Activated CD8-positive, alpha-beta memory T cell treated with anti-CD3 and anti-CD28 coated beads, Interleukin-2, amount 50 U/mL, for 24 hours (primary cell): Measurements from ENCODE around the gene RASSF6.
"Not testable (repeated sequence)": the region's sequence is repeated elsewhere in the genome, so short reads cannot be mapped to it uniquely, and the experiment has no call there.

Experiments
- DNase-seq: peaks from one replicate; pipeline ENCODE4 v3.0.0-alpha.2; 2020; ENCODE audit errors: extremely low read depth

Gene RASSF6, protein sequence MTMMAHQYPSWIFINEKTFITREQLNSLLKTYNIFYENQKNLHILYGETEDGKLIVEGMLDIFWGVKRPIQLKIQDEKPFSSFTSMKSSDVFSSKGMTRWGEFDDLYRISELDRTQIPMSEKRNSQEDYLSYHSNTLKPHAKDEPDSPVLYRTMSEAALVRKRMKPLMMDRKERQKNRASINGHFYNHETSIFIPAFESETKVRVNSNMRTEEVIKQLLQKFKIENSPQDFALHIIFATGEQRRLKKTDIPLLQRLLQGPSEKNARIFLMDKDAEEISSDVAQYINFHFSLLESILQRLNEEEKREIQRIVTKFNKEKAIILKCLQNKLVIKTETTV

DNA sequence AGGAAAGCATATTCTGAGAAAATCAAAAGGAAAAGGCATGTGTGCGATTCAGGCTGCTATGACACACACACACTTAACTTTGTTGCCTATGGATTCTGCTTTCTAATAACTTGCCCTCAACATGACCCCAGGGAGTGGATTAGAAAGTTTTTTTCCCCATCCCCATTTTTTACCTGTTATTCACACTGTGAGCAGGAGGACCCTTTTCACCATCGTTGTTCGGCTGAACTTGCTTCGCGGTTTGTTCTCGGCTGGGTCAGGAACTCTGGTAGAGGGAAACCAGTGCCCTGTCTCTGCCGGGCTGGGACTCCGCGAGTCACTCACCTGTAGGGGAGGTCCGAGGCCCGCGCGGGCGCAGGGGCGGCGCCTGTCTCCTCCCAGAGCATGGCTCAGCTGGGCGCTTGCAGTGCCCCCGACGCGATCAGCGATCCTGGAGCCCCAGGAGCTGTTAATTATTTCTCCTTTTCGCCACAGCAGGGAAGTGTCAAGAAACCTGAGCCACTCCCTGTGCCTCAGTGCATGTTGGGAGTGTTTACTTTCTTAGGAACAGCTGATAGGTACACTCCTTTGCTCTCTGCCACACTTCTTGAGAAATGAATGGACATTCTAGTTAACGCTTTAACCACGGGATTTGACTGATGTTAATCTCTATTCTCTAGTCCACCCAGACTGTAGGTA lies at the start of gene RASSF6:
RASSF6 (minus strand) TSS at position 322 of the 678 bp plus-strand sequence. CDS start 8,641 bp downstream, outside the sequence.
- no peak for DNase-seq

DNA sequence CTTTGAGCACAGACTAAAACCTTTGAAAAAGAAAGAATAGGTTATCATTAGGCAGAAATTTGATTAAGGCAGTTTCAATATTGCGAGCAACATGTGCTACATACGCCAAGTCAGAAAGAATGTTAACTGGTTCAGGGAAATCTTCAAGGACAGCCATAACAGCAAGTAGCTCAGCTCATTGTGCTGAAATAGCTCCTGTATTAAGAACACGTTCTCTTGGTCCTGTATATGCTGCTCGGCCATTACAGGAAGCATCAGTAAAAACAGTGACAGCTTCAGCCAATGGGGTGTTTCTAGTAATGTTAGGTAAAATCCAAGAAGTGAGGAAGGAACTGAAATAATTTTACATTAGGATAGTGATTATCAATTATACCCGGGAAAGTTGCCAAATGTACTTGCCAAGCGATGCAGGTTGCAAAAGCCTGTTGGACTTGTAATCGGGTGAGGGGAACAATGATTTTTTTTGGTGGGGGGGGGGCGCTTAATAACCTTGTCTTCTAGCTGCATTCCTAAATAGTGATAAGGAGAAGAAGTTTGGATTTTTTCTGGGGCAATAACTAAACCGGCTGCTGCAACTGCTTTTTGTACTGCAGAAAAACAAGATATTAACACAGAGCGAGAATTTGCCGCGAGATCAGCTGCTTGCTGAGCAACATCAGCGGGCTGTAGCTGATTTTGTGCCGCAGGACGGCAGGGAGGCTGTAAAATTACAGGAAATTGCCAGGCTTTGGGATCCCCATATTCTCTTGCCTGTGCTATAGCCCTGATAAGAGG lies 49.4 kb upstream of the RASSF6 start:
- no peak for DNase-seq

DNA sequence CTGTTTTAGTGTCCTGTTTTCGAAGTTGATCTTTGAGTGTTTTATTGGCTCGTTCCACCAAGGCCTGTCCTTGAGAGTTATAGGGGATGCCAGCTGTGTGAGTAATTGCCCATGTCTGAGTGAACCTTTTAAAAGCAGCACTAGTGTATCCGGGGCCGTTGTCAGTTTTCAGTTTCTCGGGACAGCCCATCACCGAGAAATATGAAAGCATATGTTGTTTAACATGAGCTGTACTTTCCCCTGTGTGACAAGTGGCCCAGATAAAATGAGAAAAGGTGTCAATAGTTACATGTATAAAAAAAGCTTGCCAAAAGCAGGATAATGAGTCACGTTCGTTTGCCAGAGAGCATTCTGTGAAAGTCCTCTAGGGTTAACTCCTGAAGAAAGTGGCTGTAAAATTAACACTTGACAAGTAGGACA lies 48.6 kb upstream of the RASSF6 start:
- DNase-seq: no peak

DNA sequence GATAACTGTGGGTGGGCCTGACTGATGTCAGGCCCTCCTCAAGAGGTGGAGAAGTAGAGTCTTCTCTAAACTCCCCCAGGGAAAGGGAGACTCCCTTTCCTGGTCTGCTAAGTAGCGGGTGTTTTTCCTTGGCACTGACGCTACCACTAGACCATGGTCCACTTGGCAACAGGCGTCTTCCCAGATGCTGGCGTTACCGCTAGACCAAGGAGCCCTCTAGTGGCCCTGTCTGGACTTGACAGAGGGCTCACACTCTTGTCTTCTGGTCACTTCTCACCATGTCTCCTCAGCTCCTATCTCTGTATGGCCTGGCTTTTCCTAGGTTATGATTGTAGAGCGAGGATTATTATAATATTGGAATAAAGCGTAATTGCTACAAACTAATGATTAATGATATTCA lies 45.7 kb upstream of the RASSF6 start:
- not testable (repeated sequence) for DNase-seq

DNA sequence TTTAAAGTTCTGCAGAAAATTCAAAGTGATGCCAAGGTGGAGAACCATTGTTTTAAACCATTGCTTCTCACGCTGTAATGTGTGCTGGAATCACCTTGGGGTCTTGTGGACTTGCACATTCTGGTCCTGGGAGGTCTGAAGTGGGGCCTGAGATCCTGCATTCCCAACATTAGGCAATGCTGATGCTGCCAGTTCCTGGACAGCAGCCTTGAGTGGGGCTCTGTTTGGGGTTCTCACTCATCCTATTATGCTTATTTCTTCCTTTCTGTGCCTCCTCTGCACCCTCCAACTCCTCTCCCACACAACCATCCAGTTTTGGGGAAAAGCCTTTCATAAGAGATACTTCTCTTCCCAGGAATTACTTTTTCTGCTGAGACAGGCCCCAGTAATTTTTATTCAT lies 44.2 kb upstream of the RASSF6 start:
- DNase-seq: no peak

DNA sequence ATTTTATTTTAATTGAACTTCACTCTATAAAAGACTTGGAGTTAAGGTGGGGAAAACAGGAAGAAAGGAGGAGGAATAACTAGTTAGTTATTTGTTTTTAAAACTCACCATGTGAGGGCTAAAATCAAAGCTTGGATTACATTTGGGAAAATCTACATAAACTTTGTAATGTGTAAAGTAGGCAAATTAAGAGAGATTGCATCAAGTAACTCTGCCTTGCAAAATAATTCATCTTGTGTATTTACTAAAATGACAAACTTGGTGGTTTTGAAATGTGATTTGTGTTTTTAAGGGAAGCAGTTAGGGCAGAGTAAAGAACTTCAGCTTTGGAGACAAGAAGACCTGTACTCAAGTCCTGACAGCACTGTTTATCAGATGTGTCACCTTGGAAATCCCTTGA lies 43.3 kb upstream of the RASSF6 start:
- no peak for DNase-seq

DNA sequence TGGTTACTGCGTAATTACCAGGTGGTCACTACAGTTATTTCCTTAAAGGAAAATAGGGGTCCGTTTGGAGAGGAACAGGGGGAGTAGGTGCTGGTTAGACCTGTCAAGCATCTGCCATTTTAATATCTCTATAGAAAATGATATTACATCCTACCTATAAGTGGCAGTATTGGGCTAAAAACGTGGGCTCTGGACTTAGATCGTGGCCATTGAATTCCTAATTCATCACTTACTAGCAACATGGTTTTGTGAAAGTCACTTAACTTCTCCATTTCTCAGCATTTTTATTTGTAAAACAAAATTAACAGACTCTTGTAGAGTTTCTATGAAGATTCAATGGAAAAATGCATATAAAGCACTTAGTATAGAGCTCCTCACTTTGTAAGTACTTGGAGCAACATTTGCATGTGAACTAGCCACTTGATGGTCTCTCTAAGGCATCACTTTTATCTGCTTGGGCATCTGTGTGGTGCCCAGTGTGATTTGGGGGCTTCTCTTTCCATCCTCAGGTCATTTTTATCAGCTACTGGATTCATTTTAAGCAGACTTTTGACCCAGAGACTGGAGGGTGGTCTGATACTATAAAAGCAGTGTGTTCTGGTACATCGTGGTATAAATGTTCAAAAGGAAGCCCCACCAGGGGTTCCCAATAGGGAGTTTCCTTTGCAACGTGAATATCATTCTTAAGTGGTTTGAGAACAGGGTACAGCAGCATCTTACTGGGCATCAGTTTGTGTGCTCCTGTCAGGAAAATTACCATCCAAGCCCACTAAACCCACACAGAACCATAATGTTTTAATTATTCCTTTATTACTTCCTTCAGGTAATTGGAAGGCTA lies 42.7 kb upstream of the RASSF6 start:
- DNase-seq: no peak

DNA sequence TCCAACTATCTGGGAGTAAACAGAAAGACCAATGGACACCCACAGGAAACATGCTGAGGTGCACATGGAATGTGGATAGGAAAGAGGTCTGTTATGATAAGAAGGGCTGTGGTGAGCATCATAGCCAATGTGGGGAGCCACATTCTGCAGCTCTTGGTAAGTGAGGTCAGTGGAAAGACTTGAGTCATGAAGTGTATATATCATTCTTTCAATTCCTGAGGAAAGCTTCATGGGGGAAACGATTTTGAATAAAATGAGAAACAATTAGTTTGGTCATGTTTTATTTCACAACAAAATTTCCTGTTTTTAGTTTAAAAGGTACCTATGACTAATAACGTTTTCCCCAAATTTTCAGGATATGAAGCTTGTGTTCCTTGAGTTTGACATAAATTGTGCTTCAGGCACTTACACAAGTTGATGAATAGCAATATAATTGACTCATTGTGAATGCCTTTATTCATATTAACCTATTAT lies 41.4 kb upstream of the RASSF6 start:
- no peak for DNase-seq

DNA sequence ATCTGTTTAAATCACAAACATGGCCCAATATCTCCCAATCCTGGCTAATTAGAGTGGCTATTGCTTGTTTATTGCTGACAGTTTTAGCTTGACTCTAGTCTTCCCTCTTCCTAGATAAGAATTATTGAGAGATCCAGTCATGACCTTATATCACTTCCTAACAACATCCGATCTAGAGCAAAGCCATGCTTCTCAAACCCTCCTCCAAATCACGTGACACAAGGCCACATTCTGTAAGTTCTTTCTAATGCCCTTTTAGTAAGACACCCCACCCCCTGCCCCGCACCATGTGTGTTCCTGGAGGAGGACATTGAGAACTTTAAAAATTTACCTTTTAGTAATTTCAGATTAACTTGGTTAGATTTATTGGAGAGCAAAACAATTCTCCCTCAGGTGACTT lies 40.6 kb upstream of the RASSF6 start:
- no peak for DNase-seq

DNA sequence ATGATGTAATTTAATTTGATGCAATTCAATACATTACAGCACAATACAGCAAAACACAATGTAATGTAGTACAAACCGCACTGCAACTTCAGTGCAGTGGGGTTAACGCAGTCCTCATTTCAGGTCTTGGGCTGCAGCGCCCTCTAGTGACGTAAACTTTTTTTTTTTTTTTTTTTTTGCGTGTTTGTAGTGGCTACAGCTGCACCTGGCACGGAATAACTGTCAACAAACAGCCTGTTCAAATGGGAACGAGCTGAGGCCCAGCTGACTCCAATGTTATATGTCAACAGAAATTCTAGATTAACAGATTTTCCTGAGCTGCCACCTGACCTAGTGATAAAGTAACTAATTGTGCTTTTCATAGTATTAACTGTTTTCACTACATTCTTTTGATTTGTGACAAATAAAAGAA lies 33.5 kb upstream of the RASSF6 start:
- DNase-seq: no peak

DNA sequence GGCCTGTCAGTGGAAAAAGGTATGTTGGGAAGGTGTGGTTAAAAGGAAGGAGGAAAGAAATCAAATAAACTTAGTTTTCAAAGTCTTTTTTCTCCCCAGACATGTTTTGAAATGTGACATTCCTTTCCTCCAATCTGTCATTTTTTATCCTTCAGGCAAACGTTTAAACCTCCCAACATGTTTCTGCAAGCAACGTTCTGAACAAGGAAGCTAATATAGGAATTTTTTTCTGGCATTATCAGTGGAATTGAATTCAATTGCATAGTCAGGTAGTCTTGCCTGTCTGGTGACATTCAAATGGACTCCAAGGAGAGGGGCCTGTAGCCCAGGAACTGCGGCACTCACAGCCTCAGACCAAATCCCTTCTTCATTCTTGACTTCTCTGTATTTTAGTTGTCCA lies 30.0 kb upstream of the RASSF6 start:
- no peak for DNase-seq

DNA sequence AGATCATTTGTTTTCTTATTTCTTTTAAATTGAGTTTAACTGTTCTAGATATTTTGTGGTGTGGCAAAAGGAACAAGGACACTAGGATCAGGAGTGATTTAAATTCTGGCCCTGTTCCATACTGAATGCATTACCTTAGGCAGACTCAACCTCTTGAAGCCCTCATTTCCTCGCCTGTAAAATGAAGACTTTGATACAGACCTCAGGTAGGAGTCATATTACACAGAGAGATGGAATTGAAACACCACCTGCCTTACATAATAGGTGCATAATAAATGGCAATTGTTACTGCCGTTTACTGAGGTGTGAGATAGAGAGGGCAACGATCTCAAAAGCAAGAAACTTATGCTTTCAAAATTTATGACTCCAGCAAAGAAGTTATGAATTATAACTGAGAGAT lies 28.2 kb upstream of the RASSF6 start:
- DNase-seq: no peak

DNA sequence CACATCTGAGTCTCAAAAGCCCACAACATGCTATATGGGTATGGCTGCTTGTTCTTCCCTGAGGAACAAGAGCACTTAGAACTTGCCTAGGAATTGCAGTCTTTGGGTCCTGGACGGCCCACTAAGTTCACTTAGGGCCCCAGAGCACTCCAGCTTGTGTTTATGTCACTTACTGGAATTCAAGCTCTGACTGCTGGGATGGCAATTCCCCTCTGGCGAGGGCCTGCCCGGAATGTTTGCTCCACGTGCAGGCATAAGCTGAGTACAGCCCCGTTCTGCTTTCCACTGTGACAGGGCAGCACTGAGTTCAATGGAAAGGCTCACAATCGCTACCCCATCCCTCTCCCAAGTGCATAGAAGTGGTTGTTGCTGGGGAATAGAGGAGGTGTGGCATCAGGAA lies 25.9 kb upstream of the RASSF6 start:
- DNase-seq: no peak

DNA sequence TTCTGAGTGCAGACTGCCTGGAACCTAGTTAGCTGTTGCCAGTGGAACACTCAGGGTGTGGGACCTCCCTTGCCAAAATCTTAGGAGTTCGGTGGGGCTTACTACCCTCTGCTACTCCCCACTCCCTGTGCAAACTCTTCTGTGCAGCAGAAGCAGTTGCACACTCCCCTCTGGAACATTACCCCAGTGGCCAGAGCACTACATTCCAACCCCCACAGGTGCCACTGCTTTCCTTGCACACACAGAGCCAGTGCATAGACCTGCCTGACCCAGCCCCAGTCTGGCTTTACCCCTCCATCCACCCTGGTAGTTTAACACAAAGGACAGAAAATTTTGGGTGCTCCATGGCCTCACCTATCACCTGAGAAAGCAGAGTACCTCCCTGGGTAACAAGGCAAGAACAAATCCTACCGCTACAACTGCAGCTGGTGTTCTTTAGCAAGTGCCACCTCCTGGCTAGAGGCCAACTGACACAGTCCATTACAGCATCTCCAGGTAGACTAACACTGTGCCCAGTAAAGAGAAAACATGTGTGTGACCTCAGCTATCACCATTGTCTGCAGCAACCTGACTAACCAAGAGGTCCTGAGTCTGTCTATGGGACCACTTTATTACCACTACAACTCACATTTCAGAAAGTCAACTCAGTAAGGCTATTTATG lies 11.5 kb upstream of the RASSF6 start:
- DNase-seq: no peak

DNA sequence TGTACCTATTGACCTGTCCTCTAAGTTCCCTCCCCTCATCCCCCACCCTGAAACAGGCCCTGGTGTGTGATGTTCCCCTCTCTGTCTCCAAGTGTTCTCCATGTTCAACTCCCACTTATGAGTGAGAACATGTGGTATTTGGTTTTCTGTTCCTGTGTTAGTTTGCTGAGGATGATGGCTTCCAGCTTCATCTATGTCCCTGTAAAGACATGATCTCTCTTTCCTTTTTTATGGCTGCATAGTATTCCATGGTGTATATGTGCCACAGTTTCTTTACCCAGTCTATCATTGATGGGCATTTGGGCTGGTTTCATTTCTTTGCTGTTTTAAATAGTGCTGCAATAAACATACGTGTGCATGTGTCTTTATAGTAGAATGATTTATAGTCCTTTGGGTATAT lies 8.6 kb upstream of the RASSF6 start:
- not testable (repeated sequence) for DNase-seq

DNA sequence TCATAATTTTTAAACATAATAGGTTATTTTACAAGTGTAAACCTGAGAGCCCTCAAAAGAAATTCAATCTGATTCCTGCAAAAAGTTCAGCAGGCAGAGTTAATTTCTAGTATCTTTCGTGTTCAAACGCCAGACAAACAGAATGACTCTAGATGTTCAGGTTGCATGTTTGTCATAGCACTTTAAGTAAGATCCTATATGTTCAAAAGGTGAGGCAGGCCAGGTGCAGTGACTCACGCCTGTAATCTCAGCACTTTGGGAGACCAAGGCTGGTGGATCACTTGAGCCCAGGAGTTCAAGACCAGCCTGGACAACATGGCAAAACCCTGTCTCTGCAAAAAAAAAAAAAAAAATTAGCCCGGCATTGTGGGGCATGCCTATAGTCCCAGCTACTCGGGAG lies 1.1 kb upstream of the RASSF6 start:
- no peak for DNase-seq

DNA sequence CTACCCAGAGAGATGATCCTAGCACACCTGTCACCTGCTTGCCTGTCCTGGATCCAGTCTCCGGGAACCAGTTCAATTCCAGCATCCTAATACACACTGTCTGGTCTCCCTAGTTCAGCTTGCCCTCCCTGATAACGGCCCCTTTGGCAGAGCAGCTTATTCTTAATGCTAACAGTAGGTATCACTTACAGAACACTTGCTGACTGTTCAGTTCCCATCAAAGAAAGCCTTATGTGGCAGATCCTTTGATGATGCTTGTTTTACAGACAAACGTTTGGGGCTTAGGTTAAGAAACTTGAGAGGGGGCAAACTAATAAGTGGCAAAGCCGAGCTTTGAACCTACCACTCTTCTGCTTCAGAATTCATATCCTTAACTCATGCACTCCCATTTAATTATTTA lies 890 bp downstream of the RASSF6 start:
- DNase-seq: no peak

DNA sequence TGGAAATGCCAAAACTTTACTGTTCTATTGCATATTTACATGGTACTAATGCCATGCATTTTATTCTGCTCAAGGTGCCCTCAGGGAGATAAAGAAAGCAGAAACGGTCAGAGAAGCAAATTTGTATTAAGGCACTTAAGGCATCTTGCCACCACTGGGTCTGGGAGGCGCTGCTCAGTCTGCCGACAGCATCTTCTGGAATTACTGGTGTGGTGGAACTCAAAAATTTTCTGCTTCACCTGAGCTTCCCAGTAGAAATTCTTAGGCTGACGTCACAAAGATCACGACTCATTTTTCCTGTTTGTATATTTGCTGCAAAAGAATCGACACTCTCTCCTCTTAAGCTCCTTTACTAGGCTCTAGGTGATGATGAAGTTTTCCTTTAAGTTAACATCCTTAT lies 3.0 kb downstream of the RASSF6 start:
- DNase-seq: no peak

DNA sequence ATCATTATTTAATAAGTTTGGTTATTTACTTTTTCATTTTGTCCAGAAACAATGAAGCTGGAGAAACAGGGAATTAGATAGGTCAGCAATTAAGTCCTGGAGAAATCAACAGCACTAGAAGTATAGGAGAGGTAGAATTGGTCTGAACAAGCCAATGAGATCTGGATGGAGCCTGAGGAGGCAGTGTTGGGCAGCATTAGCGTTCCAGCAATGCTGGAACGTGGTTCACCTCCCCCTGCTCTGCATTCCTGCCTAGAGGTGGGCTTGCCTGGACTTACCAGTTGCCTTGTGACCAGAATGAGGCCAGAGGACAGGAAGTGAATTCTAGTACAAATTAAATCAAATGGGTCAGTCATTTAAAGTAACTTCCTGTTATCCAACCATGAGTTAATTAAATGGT lies 4.6 kb downstream of the RASSF6 start:
- no peak for DNase-seq

DNA sequence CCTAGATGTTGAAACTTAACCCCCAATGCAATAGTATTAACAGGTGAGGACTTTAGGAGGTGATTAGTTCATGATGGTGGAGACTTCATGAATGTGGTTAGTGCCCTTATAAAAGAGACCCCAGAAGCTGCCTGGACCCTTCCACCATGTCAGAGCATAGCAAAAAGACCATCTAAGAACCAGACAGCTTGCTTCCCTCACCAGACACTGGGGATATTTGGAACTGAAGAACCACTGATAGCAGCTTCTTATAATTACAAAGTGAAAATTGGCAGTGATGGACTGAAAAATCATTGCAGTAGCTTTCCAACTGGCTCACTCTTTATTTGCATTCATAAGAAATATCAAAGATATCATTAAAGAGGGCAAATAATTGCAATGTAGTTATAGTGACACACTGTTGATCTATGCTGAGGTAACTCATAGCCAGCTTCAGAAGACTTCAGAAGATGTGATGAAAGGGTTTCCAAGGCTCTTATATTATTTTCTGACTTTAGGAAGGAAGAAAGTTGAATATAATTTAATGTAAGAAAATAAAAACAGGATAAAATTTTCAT lies 5.8 kb downstream of the RASSF6 start:
- DNase-seq: no peak

DNA sequence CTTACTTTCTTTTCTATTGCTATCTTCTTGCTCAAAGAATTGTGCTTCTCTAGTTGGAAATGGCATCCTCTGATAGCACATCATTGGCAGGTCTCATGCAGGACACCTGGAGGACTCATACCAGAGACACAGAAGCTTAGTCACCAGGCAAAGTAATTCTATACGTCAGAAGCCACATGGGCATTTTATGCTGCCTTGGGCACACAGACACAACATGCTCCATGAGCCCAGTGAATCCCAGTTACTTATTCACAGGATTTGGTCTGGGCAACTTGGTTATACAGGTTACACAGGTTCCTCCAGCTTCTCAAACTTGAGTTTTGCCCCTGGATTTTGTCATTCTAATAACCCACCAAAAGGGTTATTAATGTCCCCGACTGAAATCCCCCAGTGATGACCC lies 7.1 kb downstream of the RASSF6 start:
- no peak for DNase-seq
